SK-N-SH treated with all-trans-retinoic acid at 6 μM for 48 hours (cell line): ENCODE results near the gene C6orf118.

Source experiments
- ATAC-seq: fragments of 200-7000 bp; cut with Tn5 transposase; 3 replicates; pipeline ENCODE4 v1.9.1; 2020; ENCODE audit warnings: mild to moderate bottlenecking, moderate library complexity
- ARNTL ChIP-seq: fragments of 450-650 bp; formaldehyde crosslinking; IDR thresholded peaks from 2 replicates; pipeline ENCODE4 v1.5.0; 2020; ENCODE audit warnings: low read depth, mild to moderate bottlenecking, moderate library complexity, borderline replicate concordance
- PATZ1 ChIP-seq: fragments of 250-450 bp; sonication (Bioruptor Pico); IDR thresholded peaks from 2 replicates; pipeline ENCODE4 v1.8.0; 2020; ENCODE audit warnings: mild to moderate bottlenecking, moderate library complexity, borderline replicate concordance
- SNAI2 ChIP-seq: fragments of 250-450 bp; sonication (Bioruptor Pico); IDR thresholded peaks from 2 replicates; pipeline ENCODE4 v1.5.0; 2020; ENCODE audit warnings: mild to moderate bottlenecking, moderate library complexity

The C6orf118 gene

GRCh38 chr6:165231177-165231576, 78.2 kb downstream of the C6orf118 start:
- TF ChIP-seq ARNTL (CRISPR knock-in tag): no peak
- TF ChIP-seq SNAI2: no peak
- no peak for TF ChIP-seq PATZ1 (CRISPR knock-in tag)
- no peak for ATAC-seq
